Left ventricle myocardium inferior (tissue), 1 donor: ENCODE data around the gene VCX3A. TPM values are rescaled to one million over a fixed set of nuclear protein-coding genes. Genes with fewer than 3 reads are reported as not detected.

Experiments used
- DNase-seq: peaks from one replicate; pipeline ENCODE4 v3.0.0-alpha.2; 2020
- H3K27ac ChIP-seq: fragments of 200-600 bp; replicated peaks from 2 replicates; pipeline ENCODE4 v1.8.0; 2021
- H3K27me3 ChIP-seq: fragments of 200-600 bp; 2 replicates; pipeline ENCODE4 v1.8.0; 2021; ENCODE audit warnings: low read depth
- H3K36me3 ChIP-seq: fragments of 200-600 bp; 2 replicates; pipeline ENCODE4 v1.8.0; 2021
- H3K4me1 ChIP-seq: fragments of 200-600 bp; 2 replicates; pipeline ENCODE4 v1.8.0; 2021
- H3K4me3 ChIP-seq: fragments of 200-600 bp; 2 replicates; pipeline ENCODE4 v1.8.0; 2021; ENCODE audit warnings: mild to moderate bottlenecking, moderate library complexity
- H3K9me3 ChIP-seq: fragments of 200-600 bp; replicated peaks from 2 replicates; pipeline ENCODE4 v1.8.0; 2021
- intact Hi-C: fragments of 100-400 bp; cut with micrococcal nuclease; formaldehyde crosslinking; loops from one replicate; pipeline ENCODE4 v1.11.0; 2022
- total RNA-seq: library from RNA; stranded (reverse); fragmentation: NEBNext Ultra II Directional; extraction: Animal tissue kit (Norgen Biotek cat#: 25700); gene quantifications from one replicate; pipeline ENCODE4 v1.2.1, GENCODE V29; 2021
- TF ChIP-seq, protein P1 (sequence below): fragments of 200-600 bp; IDR thresholded peaks from 2 replicates; pipeline ENCODE4 v1.8.0; 2021; ENCODE audit warnings: antibody characterized with exemption, mild to moderate bottlenecking, borderline replicate concordance
- donor health status: DM: no; HTN: yes; CAD: no; lungs with severe emphysema.

The VCX3A gene
- total RNA-seq, 1 donor from 2014 or later = not detected

DNA sequence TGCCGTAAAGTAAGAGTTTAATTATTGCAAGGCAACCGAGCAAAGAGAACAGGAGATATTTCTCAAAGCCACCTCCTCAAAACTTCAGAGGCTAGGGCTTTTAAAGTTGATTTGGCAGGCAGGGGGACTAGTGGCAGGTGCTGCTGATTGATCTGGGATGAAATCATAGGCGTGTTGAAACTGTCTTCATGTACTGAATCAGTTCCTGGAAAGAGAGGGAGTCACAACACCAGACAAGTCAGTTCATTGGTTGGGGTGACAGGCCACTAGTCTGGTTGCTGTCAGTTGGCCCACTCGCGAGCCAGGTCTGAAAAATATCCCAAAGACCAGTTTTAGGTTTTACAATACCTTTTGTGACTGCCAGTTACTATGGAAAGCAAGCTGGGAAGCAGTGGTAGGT, 10.8 kb upstream of the VCX3A start:
- Histone ChIP-seq H3K36me3 (no peaks in the 10 kb centered on the region), H3K27ac (no peak overlapping the region), H3K27me3 (no peaks in the 10 kb centered on the region), H3K4me3 (no peak overlapping the region), H3K4me1 (no peaks in the 10 kb centered on the region), H3K9me3 (no peaks in the 10 kb centered on the region)
- intact Hi-C loops = no loop called here
- no peak for DNase-seq
- TF ChIP-seq, protein P1, sequence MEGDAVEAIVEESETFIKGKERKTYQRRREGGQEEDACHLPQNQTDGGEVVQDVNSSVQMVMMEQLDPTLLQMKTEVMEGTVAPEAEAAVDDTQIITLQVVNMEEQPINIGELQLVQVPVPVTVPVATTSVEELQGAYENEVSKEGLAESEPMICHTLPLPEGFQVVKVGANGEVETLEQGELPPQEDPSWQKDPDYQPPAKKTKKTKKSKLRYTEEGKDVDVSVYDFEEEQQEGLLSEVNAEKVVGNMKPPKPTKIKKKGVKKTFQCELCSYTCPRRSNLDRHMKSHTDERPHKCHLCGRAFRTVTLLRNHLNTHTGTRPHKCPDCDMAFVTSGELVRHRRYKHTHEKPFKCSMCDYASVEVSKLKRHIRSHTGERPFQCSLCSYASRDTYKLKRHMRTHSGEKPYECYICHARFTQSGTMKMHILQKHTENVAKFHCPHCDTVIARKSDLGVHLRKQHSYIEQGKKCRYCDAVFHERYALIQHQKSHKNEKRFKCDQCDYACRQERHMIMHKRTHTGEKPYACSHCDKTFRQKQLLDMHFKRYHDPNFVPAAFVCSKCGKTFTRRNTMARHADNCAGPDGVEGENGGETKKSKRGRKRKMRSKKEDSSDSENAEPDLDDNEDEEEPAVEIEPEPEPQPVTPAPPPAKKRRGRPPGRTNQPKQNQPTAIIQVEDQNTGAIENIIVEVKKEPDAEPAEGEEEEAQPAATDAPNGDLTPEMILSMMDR = no peak

DNA sequence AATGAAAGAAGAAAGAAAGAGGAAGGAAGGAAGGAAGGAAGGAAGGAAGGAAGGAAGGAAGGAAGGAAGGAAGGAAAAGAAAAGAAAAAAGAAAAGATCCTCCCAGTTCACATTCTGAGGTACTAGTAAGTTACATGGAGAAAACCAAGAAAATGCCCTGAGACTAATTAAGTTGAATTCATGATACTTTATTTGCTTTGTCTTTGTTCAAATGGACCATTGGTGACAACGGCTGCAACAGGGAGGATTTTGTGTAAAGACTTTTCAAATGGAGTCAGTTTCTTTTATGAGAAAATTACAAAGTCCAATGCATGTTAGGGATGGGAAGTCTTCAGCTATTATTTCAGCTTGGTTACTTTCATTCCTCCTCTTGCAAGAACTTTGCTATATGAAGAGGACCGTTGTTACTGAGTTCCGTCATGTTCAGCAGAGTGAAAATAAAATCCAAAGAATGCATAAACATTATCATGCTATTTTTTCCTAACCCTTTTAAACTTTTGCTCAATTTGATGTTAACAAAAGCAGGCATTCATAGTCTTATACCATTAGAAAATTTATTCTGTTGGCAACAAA, 8.3 kb downstream of the VCX3A start:
- no peaks in the 10 kb centered on the region for H3K4me1 ChIP-seq
- no peaks in the 10 kb centered on the region for H3K36me3 ChIP-seq
- no peak overlapping the region for H3K27ac ChIP-seq
- H3K9me3 ChIP-seq = no peaks in the 10 kb centered on the region
- no peak for DNase-seq
- H3K4me3 ChIP-seq = no peak overlapping the region
- no peaks in the 10 kb centered on the region for H3K27me3 ChIP-seq
- intact Hi-C loops = no loop called here
- TF ChIP-seq, protein P1 = no peak

DNA sequence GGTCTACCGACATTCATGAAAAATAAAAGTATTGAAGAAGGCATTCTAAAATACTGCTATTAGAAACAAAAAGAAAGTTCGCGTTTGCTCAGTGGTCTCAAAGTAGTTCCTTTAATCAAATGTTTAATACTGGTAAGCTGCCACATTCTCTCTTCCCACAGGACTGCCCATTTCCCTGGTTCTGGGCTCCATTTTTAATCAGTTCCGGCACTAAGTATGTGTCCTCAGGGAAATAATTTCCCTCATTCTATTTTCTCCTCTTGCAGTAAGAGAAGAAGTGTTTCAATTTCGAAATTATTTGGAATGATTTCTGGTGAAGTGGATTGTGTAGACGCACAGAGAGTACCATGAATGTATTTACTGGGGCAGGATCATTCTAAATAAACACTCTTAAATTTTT, 17.5 kb downstream of the VCX3A start:
- no peaks in the 10 kb centered on the region for H3K27me3 ChIP-seq
- TF ChIP-seq, protein P1 = no peak
- no peak for DNase-seq
- no peaks in the 10 kb centered on the region for H3K4me1 ChIP-seq
- H3K27ac ChIP-seq = no peak overlapping the region
- H3K4me3 ChIP-seq = no peak overlapping the region
- no peaks in the 10 kb centered on the region for H3K9me3 ChIP-seq
- H3K36me3 ChIP-seq = no peaks in the 10 kb centered on the region
- intact Hi-C loops = no loop called here

DNA sequence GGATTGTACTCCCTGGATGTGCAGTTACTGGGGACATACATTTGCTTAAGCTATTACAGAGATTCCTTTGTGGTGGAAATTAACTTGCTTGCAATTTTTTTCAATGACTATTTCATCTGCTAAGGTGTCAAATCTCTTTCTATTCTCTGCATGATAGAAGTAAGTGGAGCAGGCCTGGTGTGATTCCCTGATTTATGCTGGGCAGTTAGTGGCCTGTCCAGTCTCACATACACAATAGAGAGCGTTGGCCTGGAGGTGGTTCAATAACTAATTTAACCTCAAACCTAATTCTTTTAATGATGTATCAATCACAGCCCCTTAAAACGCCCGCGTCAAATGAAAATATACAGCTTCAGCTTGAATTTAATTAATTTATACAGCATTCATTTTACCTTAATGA, 28.5 kb downstream of the VCX3A start:
- no peaks in the 10 kb centered on the region for H3K27me3 ChIP-seq
- H3K9me3 ChIP-seq = no peaks in the 10 kb centered on the region
- H3K4me3 ChIP-seq = no peak overlapping the region
- intact Hi-C loops = no loop called here
- TF ChIP-seq, protein P1 = no peak
- DNase-seq = no peak
- H3K4me1 ChIP-seq = no peaks in the 10 kb centered on the region
- H3K36me3 ChIP-seq = no peaks in the 10 kb centered on the region
- no peak overlapping the region for H3K27ac ChIP-seq

DNA sequence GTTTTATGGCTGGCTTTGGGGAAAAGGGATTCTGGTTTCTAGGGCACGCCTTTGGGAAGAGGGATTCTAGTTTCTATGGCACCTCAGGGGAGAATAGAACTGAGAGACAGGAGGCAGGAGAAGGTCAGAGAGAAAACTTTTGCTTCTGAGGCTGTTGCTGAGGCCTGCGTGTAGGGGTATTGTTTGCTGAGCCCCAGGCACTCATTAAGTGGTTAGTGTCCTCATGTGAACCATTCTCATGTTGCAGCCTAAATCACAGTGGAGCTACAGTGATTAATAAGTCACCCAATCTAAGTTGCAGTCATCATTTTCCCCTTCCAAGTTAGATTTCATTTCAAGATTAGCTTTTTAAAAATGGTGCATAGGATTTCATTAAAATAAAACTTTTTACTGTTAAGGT, 29.0 kb downstream of the VCX3A start:
- no peak overlapping the region for H3K27ac ChIP-seq
- DNase-seq = no peak
- H3K36me3 ChIP-seq = no peaks in the 10 kb centered on the region
- TF ChIP-seq, protein P1 = no peak
- H3K27me3 ChIP-seq = no peaks in the 10 kb centered on the region
- intact Hi-C loops = no loop called here
- no peaks in the 10 kb centered on the region for H3K9me3 ChIP-seq
- H3K4me1 ChIP-seq = no peaks in the 10 kb centered on the region
- no peak overlapping the region for H3K4me3 ChIP-seq
